BE2C (cell line): ENCODE data around the gene CCDC34.

ENCODE experiments used
- DNase-seq: peaks from one replicate; pipeline ENCODE4 v3.0.0-alpha.2; 2020
- H3K27me3 ChIP-seq: fragments of 250-450 bp; sonication (Bioruptor Pico); 2 replicates; pipeline ENCODE4 v1.5.1; 2020; ENCODE audit warnings: mild to moderate bottlenecking
- H3K36me3 ChIP-seq: fragments of 250-450 bp; sonication (Bioruptor Pico); 2 replicates; pipeline ENCODE4 v1.5.1; 2020; ENCODE audit warnings: mild to moderate bottlenecking
- H3K4me1 ChIP-seq: fragments of 250-450 bp; sonication (Bioruptor Pico); 2 replicates; pipeline ENCODE4 v1.5.1; 2020
- H3K4me3 ChIP-seq: 2 replicates; pipeline ENCODE4 v1.5.1; 2011; ENCODE audit warnings: low read depth, low read length
- H3K9me3 ChIP-seq: fragments of 250-450 bp; sonication (Bioruptor Pico); 2 replicates; pipeline ENCODE4 v1.5.1; 2020
- CTCF ChIP-seq: IDR thresholded peaks from 2 replicates; pipeline ENCODE4 v1.5.1; 2012; ENCODE audit warnings: mild to moderate bottlenecking, low read depth, low read length

CCDC34 gene

GRCh38 chr11:27395556-27396258 lies 32.7 kb upstream of the CCDC34 start:
- Histone ChIP-seq H3K4me3 (no peak overlapping the region), H3K9me3 (no peaks in the 10 kb centered on the region), H3K27me3 (no peaks in the 10 kb centered on the region), H3K4me1 (no peaks in the 10 kb centered on the region; the same call in 1 of the 2 replicates), H3K36me3 (no peaks in the 10 kb centered on the region)
- no peak for DNase-seq
- TF ChIP-seq CTCF = no peak

GRCh38 chr11:27394781-27395228 lies 31.8 kb upstream of the CCDC34 start:
- Histone ChIP-seq H3K4me1 (no peaks in the 10 kb centered on the region; the same call in 1 of the 2 replicates), H3K36me3 (no peaks in the 10 kb centered on the region), H3K27me3 (no peaks in the 10 kb centered on the region), H3K4me3 (no peak overlapping the region), H3K9me3 (no peaks in the 10 kb centered on the region)
- TF ChIP-seq CTCF = no peak
- DNase-seq = no peak

GRCh38 chr11:27392278-27393114 lies 29.5 kb upstream of the CCDC34 start:
- Histone ChIP-seq H3K9me3 (no peaks in the 10 kb centered on the region), H3K36me3 (no peaks in the 10 kb centered on the region), H3K4me1 (no peaks in the 10 kb centered on the region; the same call in 1 of the 2 replicates), H3K27me3 (no peaks in the 10 kb centered on the region), H3K4me3 (no peak overlapping the region)
- no peak for DNase-seq
- TF ChIP-seq CTCF = no peak

- H3K9me3 ChIP-seq = no peaks in the 10 kb centered on the region
Observed at GRCh38 chr11:27391331-27392015, 28.5 kb upstream of the CCDC34 start.

More at GRCh38 chr11:27391331-27392015, 28.5 kb upstream of the CCDC34 start:
- H3K4me3 ChIP-seq = no peak overlapping the region
- TF ChIP-seq CTCF = no peak
- H3K36me3 ChIP-seq = no peaks in the 10 kb centered on the region
- no peaks in the 10 kb centered on the region; the same call in 1 of the 2 replicates for H3K4me1 ChIP-seq
- no peak for DNase-seq
- H3K27me3 ChIP-seq = no peaks in the 10 kb centered on the region
